H1 (cell line): Measurements from ENCODE around the gene FBN3.

Source experiments
- BRCA1 ChIP-seq: IDR thresholded peaks from 2 replicates; pipeline ENCODE4 v1.6.1; 2012; ENCODE audit warnings: low read depth, low read length, improper control_type of control experiment
- CHD2 ChIP-seq: IDR thresholded peaks from 2 replicates; pipeline ENCODE4 v1.6.1; 2012; ENCODE audit warnings: low read length, improper control_type of control experiment
- CTCF ChIP-seq, 3 experiments: IDR thresholded peaks; 1 replicate in 2 of 3; 2 replicates in 1 of 3; pipeline versions ENCODE4 v1.5.1 to v1.6.1; 2011; ENCODE audit warnings: low read length in 3 of 3, mild to moderate bottlenecking in 3 of 3, inconsistent platforms in 2 of 3, low read depth in 1 of 3, moderate library complexity in 1 of 3; ENCODE audit not compliant: insufficient read depth in 1 of 3; ENCODE audit errors: control extremely low read depth in 1 of 3
- POLR2AphosphoS5 ChIP-seq: IDR thresholded peaks from 2 replicates; pipeline ENCODE4 v1.6.1; 2011; ENCODE audit warnings: low read depth, low read length
- POU5F1 ChIP-seq: IDR thresholded peaks from 2 replicates; pipeline ENCODE4 v1.6.1; 2011; ENCODE audit warnings: low read depth, mild to moderate bottlenecking, low read length, moderate library complexity
- RAD21 ChIP-seq, 2 experiments: IDR thresholded peaks in 1 of 2; conservative IDR thresholded peaks in 1 of 2; 2 replicates each; pipeline ENCODE4 v1.6.1; 2011; ENCODE audit warnings: low read depth in 2 of 2, low read length in 2 of 2, improper control_type of control experiment in 1 of 2, inconsistent platforms in 1 of 2, mild to moderate bottlenecking in 1 of 2, moderate library complexity in 1 of 2
- SP1 ChIP-seq: IDR thresholded peaks from 2 replicates; pipeline ENCODE4 v1.6.1; 2011; ENCODE audit warnings: low read depth, low read length

GRCh38 chr19:8083141-8083540 lies 66.3 kb downstream of the FBN3 start:
- no peak for TF ChIP-seq CTCF (IDR thresholded peaks at IDR 0.05; ENCODE audit: control extremely low read depth in 1 of 3, insufficient read depth in 1 of 3, low read depth in 1 of 3, low read length in 3 of 3)
- TF ChIP-seq POU5F1, result no peak
- TF ChIP-seq BRCA1, result no peak
- TF ChIP-seq RAD21 (IDR thresholded peaks at IDR 0.05 in 1 of 2, conservative IDR thresholded peaks at IDR 0.05 in 1 of 2; ENCODE audit: low read depth in 2 of 2, low read length in 2 of 2), result no peak
- TF ChIP-seq SP1, result no peak
- no peak for TF ChIP-seq CHD2
- TF ChIP-seq POLR2AphosphoS5, result no peak
